GM12875 (cell line): Measurements from ENCODE around the gene SYNGR1.
"Not testable (repeated sequence)": the region's sequence is repeated elsewhere in the genome, so short reads cannot be mapped to it uniquely, and the experiment has no call there.

Experiments used
- H3K4me3 ChIP-seq: one replicate; pipeline ENCODE4 v1.5.1; 2011; ENCODE audit warnings: low read depth, low read length, control low read depth
- CTCF ChIP-seq: IDR thresholded peaks from 2 replicates; pipeline ENCODE4 v1.5.1; 2011; ENCODE audit warnings: low read depth, mild to moderate bottlenecking, control low read depth, inconsistent platforms, low read length, moderate library complexity, borderline replicate concordance; ENCODE audit not compliant: insufficient read depth

Gene SYNGR1

GRCh38 chr22:39408173-39408572 is 58.4 kb downstream of the SYNGR1 start:
- TF ChIP-seq CTCF = no peak
- no peak overlapping the region for H3K4me3 ChIP-seq

GRCh38 chr22:39408807-39409206 is 59.0 kb downstream of the SYNGR1 start:
- no peak for TF ChIP-seq CTCF
- H3K4me3 ChIP-seq = no peak overlapping the region

GRCh38 chr22:39409516-39410029 is 59.8 kb downstream of the SYNGR1 start:
- TF ChIP-seq CTCF = no peak
- H3K4me3 ChIP-seq = no peak overlapping the region

GRCh38 chr22:39410264-39410663 is 60.5 kb downstream of the SYNGR1 start:
- no peak overlapping the region for H3K4me3 ChIP-seq
- TF ChIP-seq CTCF = no peak

GRCh38 chr22:39411828-39412365 is 62.1 kb downstream of the SYNGR1 start:
- not testable (repeated sequence) for H3K4me3 ChIP-seq

- not testable (repeated sequence) for H3K4me3 ChIP-seq
Observed at GRCh38 chr22:39413204-39413603, 63.4 kb downstream of the SYNGR1 start.

- no peak for TF ChIP-seq CTCF
- H3K4me3 ChIP-seq = no peak overlapping the region
Observed at GRCh38 chr22:39414377-39414776, 64.6 kb downstream of the SYNGR1 start.

GRCh38 chr22:39414886-39415285 is 65.1 kb downstream of the SYNGR1 start:
- TF ChIP-seq CTCF = no peak
- no peak overlapping the region for H3K4me3 ChIP-seq
